Left lobe of liver (tissue), 2 donors: ENCODE measurements around the gene ZNF608. TPM values are rescaled to one million over a fixed set of nuclear protein-coding genes. Genes with fewer than 3 reads are reported as not detected.

Experiments
- ATAC-seq: fragments of 200-7000 bp; cut with Tn5 transposase; one replicate; pipeline ENCODE4 v1.9.1; 2020; ENCODE audit warnings: mild to moderate bottlenecking, moderate library complexity
- DNase-seq: peaks from one replicate; pipeline ENCODE4 v3.0.0-alpha.2; 2020; ENCODE audit warnings: low spot score
- total RNA-seq: library from RNA; stranded (reverse); gene quantifications from one replicate; pipeline ENCODE4 v1.2.1, GENCODE V29; 2021
- donor health status: DM: no; HTN: no; CAD: no; lungs with moderate emphysema.
- donor health status: DM: no; HTN: yes; CAD: no.

Gene ZNF608
- total RNA-seq, 1 donor from 2014 or later = 5.0 TPM

GRCh38 chr5:124740071-124740470 is 6.4 kb downstream of the ZNF608 start:
- ATAC-seq = no peak
- no peak for DNase-seq

- ATAC-seq (no peak), DNase-seq (no peak)
Observed at GRCh38 chr5:124739634-124740025, 6.8 kb downstream of the ZNF608 start.

GRCh38 chr5:124738681-124739633 is 7.5 kb downstream of the ZNF608 start:
- ATAC-seq (no peak), DNase-seq (no peak)

GRCh38 chr5:124737651-124738050 is 8.8 kb downstream of the ZNF608 start:
- no peak for DNase-seq
- peak; percentile 29 for ATAC-seq

- no peak for DNase-seq
Observed at GRCh38 chr5:124736805-124737188, 9.6 kb downstream of the ZNF608 start.

GRCh38 chr5:124736082-124736804 is 10.2 kb downstream of the ZNF608 start:
- DNase-seq (no peak), ATAC-seq (no peak)

More at GRCh38 chr5:124736805-124737188, 9.6 kb downstream of the ZNF608 start:
- ATAC-seq = no peak

- ATAC-seq = no peak
Observed at GRCh38 chr5:124735169-124735858, 11.1 kb downstream of the ZNF608 start.

GRCh38 chr5:124734574-124735168 is 11.8 kb downstream of the ZNF608 start:
- DNase-seq (no peak), ATAC-seq (no peak)

More at GRCh38 chr5:124735169-124735858, 11.1 kb downstream of the ZNF608 start:
- DNase-seq = no peak

GRCh38 chr5:124733329-124733650 is 13.1 kb downstream of the ZNF608 start:
- no peak for DNase-seq
- no peak for ATAC-seq

- ATAC-seq = no peak
- DNase-seq = no peak
Observed at GRCh38 chr5:124732428-124733328, 13.8 kb downstream of the ZNF608 start.

- ATAC-seq = no peak
- no peak for DNase-seq
Observed at GRCh38 chr5:124730381-124730780, 16.1 kb downstream of the ZNF608 start.

- ATAC-seq = no peak
- DNase-seq = no peak
Observed at GRCh38 chr5:124729720-124730359, 16.6 kb downstream of the ZNF608 start.

- no peak for DNase-seq
- ATAC-seq = no peak
Observed at GRCh38 chr5:124728968-124729332, 17.5 kb downstream of the ZNF608 start.

GRCh38 chr5:124728331-124728967 is 18.0 kb downstream of the ZNF608 start:
- DNase-seq (no peak), ATAC-seq (no peak)

GRCh38 chr5:124726631-124727362 is 19.6 kb downstream of the ZNF608 start:
- ATAC-seq (peak; percentile 73), DNase-seq (no peak)

GRCh38 chr5:124725622-124726258 is 20.7 kb downstream of the ZNF608 start:
- DNase-seq (no peak), ATAC-seq (peak; percentile 65)

GRCh38 chr5:124725040-124725434 is 21.4 kb downstream of the ZNF608 start:
- DNase-seq (no peak), ATAC-seq (no peak)
